Measurements from ENCODE around the gene TRAM2.

- TF ChIP-seq CTCF (IDR thresholded peaks at IDR 0.05; ENCODE audit: low read depth, low read length, missing input control), result no peak
- no peak for TF ChIP-seq TAF1 (conservative IDR thresholded peaks at IDR 0.05)
- TF ChIP-seq EGR1 (IDR thresholded peaks at IDR 0.05; ENCODE audit: low read depth in 2 of 2), result no peak
- TF ChIP-seq JUND (IDR thresholded peaks at IDR 0.05), result peak in 1 of 2 donors; percentile 55
- TF ChIP-seq MAX (IDR thresholded peaks at IDR 0.05), result peak; percentile 49
- TF ChIP-seq FOXA1 (IDR thresholded peaks at IDR 0.05), result no peak
- TF ChIP-seq REST (IDR thresholded peaks at IDR 0.05), result peak; percentile 76
- TF ChIP-seq GABPA (IDR thresholded peaks at IDR 0.05 in 1 of 2, conservative IDR thresholded peaks at IDR 0.05 in 1 of 2), result peak in 1 of 2 donors; percentile 20
Measured at GRCh38 chr6:52494298-52495072, 82.4 kb downstream of the TRAM2 start.

Data from liver (tissue), 3 donors.